Ectodermal cell (in vitro differentiated cells): Measurements from ENCODE around the gene ACTR10.

Experiments
- H3K27ac ChIP-seq: 2 replicates; pipeline ENCODE4 v1.7.0; 2013; ENCODE audit warnings: mild to moderate bottlenecking, low read depth, low read length; ENCODE audit not compliant: insufficient read depth, poor library complexity, severe bottlenecking
- H3K27me3 ChIP-seq: 2 replicates; pipeline ENCODE4 v1.7.0; 2013; ENCODE audit warnings: mild to moderate bottlenecking, low read length; ENCODE audit not compliant: insufficient read depth, control insufficient read depth, poor library complexity, severe bottlenecking
- H3K36me3 ChIP-seq: one replicate; pipeline ENCODE4 v1.7.0; 2013; ENCODE audit warnings: low read length; ENCODE audit not compliant: control insufficient read depth, insufficient read depth
- H3K4me1 ChIP-seq: one replicate; pipeline ENCODE4 v1.7.0; 2013; ENCODE audit warnings: low read length; ENCODE audit not compliant: control insufficient read depth, insufficient read depth
- H3K4me3 ChIP-seq: 2 replicates; pipeline ENCODE4 v1.7.0; 2013; ENCODE audit warnings: low read depth, low read length, control low read depth; ENCODE audit not compliant: insufficient read depth
- H3K9me3 ChIP-seq: 2 replicates; pipeline ENCODE4 v1.7.0; 2013; ENCODE audit warnings: mild to moderate bottlenecking, low read length, moderate library complexity; ENCODE audit not compliant: control insufficient read depth
- WGBS, 2 experiments: methylation state at CpG; one replicate each; pipeline ENCODE4 v1.1.7; 2013; ENCODE audit warnings: missing lambda C conversion rate in 2 of 2; 5-methylcytosine and 5-hydroxymethylcytosine counted together

ACTR10 gene

DNA sequence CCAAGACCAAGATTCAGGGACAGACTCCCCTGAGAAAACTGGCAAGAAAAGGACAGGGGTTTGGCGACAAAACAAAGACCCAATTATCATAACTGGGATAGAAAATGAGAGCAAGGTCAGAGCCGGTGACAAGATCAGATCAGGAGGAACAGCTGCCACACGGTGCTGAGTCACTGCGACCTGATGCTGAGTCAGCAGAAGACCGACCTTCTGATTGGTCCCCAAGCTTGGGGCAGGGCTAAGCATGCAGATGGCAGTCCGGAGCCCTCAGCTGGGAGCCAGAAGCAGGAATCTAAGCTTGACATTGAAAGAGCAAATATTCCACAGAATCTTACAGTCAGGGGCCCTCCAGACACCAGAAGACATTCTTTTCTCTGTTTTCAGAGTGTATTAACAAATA lies 28.9 kb upstream of the ACTR10 start:
- no peak overlapping the region for H3K4me3 ChIP-seq

DNA sequence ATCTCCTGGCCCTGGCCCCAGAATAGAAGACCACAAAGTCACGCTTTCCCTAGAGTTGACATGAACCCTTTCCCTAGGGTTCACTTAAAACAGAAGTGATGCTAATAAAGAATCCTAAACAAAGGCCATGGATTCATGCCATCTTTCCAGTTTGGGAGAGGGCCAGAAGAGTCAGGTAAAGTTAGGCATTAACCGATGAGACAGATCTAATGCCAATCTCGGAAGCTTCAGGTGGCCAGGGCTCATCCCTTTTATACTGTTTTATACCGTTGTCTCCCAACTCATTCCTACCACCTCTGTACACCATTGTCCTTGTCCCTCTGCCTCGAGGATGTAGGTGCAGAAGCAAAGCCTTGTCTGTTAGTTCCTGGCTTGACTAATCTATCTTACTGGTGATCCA lies 22.8 kb upstream of the ACTR10 start:
- Histone ChIP-seq H3K4me1 (no peaks in the 10 kb centered on the region), H3K9me3 (no peaks in the 10 kb centered on the region), H3K4me3 (no peak overlapping the region), H3K27ac (no peak overlapping the region), H3K36me3 (no peaks in the 10 kb centered on the region), H3K27me3 (no peaks in the 10 kb centered on the region)
- 92 to 93% methylated on average over 5 of the region's 5 CpGs for WGBS, 2 experiments

More for the DNA sequence above, 28.9 kb upstream of the ACTR10 start:
- H3K4me1 ChIP-seq = no peaks in the 10 kb centered on the region
- no peaks in the 10 kb centered on the region for H3K27me3 ChIP-seq
- H3K9me3 ChIP-seq = no peaks in the 10 kb centered on the region
- H3K27ac ChIP-seq = no peak overlapping the region
- no peaks in the 10 kb centered on the region for H3K36me3 ChIP-seq
- 26 to 31% methylated on average over 6 of the region's 6 CpGs for WGBS, 2 experiments

GRCh38 chr14:58189176-58189575 lies 10.8 kb upstream of the ACTR10 start:
- H3K36me3 ChIP-seq = no peaks in the 10 kb centered on the region
- H3K27me3 ChIP-seq = no peaks in the 10 kb centered on the region
- 75 to 88% methylated on average over 2 of the region's 2 CpGs for WGBS, 2 experiments
- H3K9me3 ChIP-seq = no peaks in the 10 kb centered on the region
- no peaks in the 10 kb centered on the region for H3K4me1 ChIP-seq
- no peak overlapping the region for H3K27ac ChIP-seq
- H3K4me3 ChIP-seq = no peak overlapping the region

DNA sequence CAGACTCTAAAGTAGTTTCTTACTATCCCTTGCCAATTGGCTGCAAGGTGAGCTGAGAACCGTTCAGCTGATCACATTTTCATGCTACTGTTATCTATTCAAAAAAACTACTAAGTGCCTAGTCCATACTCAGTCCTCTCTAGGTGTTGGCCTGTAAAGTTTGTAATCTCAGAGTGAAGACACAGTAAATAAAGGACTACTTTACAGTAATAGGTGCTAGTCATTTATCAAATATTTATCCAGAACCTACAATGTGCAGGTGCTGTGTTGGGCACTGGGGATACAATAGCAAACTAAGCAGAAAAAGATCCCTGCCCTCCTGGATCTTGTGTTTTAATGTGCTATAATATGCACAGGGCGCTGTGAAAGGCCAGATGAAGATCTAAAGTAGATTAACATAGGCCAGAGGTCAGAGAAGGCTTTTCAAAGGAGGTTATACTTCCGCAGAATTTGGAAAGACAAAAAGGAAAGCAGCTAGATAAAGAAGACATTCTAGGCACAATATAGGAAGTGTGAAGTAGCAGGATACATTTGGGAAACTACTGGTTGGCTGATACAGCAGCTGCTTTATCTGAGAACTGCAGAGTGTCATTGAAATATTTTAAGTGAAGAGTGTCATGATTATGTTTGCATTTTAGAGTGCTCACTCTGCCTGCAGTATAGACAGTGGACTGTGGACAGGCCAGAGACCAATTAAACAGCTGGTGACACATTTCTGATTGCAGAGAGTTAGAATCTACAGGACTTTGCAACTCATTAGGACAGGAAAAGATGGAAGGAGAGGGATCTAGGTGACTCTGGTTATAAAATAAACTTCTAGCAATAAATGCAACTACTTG lies 8.0 kb upstream of the ACTR10 start:
- Histone ChIP-seq H3K27me3 (peaks cover 3% of the 10 kb centered on the region), H3K36me3 (no peaks in the 10 kb centered on the region), H3K27ac (no peak overlapping the region), H3K4me1 (no peaks in the 10 kb centered on the region), H3K9me3 (no peaks in the 10 kb centered on the region), H3K4me3 (no peak overlapping the region)
- 88 to 93% methylated on average over 3 of the region's 3 CpGs for WGBS, 2 experiments

DNA sequence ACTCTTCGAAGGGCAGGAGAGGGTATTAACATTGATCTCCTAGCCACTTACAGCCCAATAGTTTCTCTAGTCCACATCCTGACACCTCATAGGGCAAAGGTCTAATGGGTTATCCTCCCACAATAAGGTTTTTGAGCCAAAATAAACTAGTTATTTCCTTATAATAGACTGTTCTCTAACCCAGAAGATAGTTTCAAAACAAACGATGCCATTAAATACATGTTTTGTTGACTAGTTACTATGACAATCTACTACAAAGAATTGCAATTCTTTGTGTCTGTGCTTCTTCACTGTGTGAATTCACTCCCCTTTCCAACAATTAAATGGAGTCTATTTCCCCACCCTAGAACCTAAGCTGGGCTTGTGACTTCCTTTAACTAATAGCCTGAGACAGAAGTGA lies 6.4 kb upstream of the ACTR10 start:
- Histone ChIP-seq H3K4me1 (no peaks in the 10 kb centered on the region), H3K27me3 (peaks cover 3% of the 10 kb centered on the region), H3K27ac (no peak overlapping the region), H3K4me3 (no peak overlapping the region), H3K36me3 (no peaks in the 10 kb centered on the region), H3K9me3 (no peaks in the 10 kb centered on the region)
- 84 to 86% methylated on average over 2 of the region's 2 CpGs for WGBS, 2 experiments

DNA sequence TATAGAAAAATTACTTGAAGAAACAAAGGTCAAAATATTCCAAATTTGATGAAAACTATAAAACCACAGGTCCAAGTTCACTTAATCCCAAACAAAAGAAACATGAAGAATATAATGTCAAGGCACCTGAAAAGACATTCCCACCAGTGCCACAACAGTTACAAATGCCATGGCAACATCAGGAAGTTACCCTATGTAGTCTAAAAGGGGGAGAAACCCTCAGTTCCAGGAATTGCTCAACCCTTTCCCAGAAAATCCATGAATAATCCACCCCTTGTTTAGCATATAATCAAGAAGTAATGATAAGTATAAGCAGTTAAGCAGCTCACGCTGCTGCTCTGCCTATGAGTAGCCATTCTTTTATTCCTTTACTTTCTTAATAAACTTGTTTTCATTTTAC lies 3.8 kb upstream of the ACTR10 start:
- Histone ChIP-seq H3K9me3 (no peaks in the 10 kb centered on the region), H3K4me1 (no peaks in the 10 kb centered on the region), H3K4me3 (no peak overlapping the region), H3K27ac (no peak overlapping the region), H3K27me3 (peaks cover 3% of the 10 kb centered on the region), H3K36me3 (no peaks in the 10 kb centered on the region)
- 95 to 100% methylated on average over 1 of the region's 1 CpG for WGBS, 2 experiments

- 88 to 99% methylated on average over 5 of the region's 5 CpGs for WGBS, 2 experiments
- Histone ChIP-seq H3K27me3 (peaks cover 3% of the 10 kb centered on the region), H3K4me1 (no peaks in the 10 kb centered on the region), H3K9me3 (no peaks in the 10 kb centered on the region), H3K36me3 (no peaks in the 10 kb centered on the region), H3K4me3 (no peak overlapping the region), H3K27ac (no peak overlapping the region)
Measured at GRCh38 chr14:58198086-58198485, 1.9 kb upstream of the ACTR10 start.

- H3K4me1 ChIP-seq = no peaks in the 10 kb centered on the region
- H3K27me3 ChIP-seq = peaks cover 3% of the 10 kb centered on the region
- 2 to 4% methylated on average over 11 of the region's 11 CpGs for WGBS, 2 experiments
- H3K27ac ChIP-seq = peak overlapping the region; percentile 63
- H3K36me3 ChIP-seq = no peaks in the 10 kb centered on the region
- peak overlapping the region; percentile 80 for H3K4me3 ChIP-seq
- no peaks in the 10 kb centered on the region for H3K9me3 ChIP-seq
Measured at GRCh38 chr14:58200480-58200841, 512 bp downstream of the ACTR10 start.

GRCh38 chr14:58200846-58201245 lies 897 bp downstream of the ACTR10 start:
- Histone ChIP-seq H3K27ac (no peak overlapping the region), H3K27me3 (peaks cover under 1% of the 10 kb centered on the region), H3K9me3 (no peaks in the 10 kb centered on the region), H3K36me3 (no peaks in the 10 kb centered on the region), H3K4me3 (peak overlapping the region; percentile 80), H3K4me1 (no peaks in the 10 kb centered on the region)
- WGBS, 2 experiments = 43 to 46% methylated on average over 1 to 2 of the region's 2 CpGs

- no peaks in the 10 kb centered on the region for H3K4me1 ChIP-seq
- no peak overlapping the region for H3K27ac ChIP-seq
- H3K4me3 ChIP-seq = no peak overlapping the region
- no peaks in the 10 kb centered on the region for H3K27me3 ChIP-seq
- no peaks in the 10 kb centered on the region for H3K9me3 ChIP-seq
- peaks cover 17% of the 10 kb centered on the region for H3K36me3 ChIP-seq
Measured at GRCh38 chr14:58213176-58213575, 13.2 kb downstream of the ACTR10 start.
